HL-60 (cell line): ENCODE measurements around the gene RNASE12.

Source experiments
- CTCF ChIP-seq: IDR thresholded peaks from one replicate; pipeline ENCODE4 v1.5.1; 2011; ENCODE audit warnings: low read length, control low read depth, inconsistent platforms; ENCODE audit not compliant: insufficient read depth
- GABPA ChIP-seq: IDR thresholded peaks from 2 replicates; pipeline ENCODE4 v1.6.1; 2012; ENCODE audit warnings: low read depth

- TF ChIP-seq CTCF (no peak), GABPA (no peak)
Observed at GRCh38 chr14:20546877-20547276, 44.3 kb downstream of the RNASE12 start.
